NCI-H146 treated with DMSO at 0.1 percent for 48 hours (cell line): ENCODE measurements around the gene ZNF576.
"Not testable (repeated sequence)": the region's sequence is repeated elsewhere in the genome, so short reads cannot be mapped to it uniquely, and the experiment has no call there.

Experiments
- DNase-seq: peaks from one replicate; lab custom pipeline; 2025; ENCODE audit not compliant: unreplicated experiment; lab: John Stamatoyannopoulos, UW

The ZNF576 gene

GRCh38 chr19:43595999-43596841 is at the start of gene ZNF576, which contains the start of gene IRGQ:
Gene ZNF576, plus strand, starts transcription at chr19:43596595. Its CDS starts 514 bp downstream, at chr19:43597109.
Gene IRGQ, minus strand, starts transcription at chr19:43596134. Its CDS starts 796 bp downstream, at chr19:43595338.
- peak; percentile 99 for DNase-seq

GRCh38 chr19:43547926-43548325 is 48.5 kb upstream of the ZNF576 start:
- DNase-seq: not testable (repeated sequence)

GRCh38 chr19:43548706-43549105 is 47.7 kb upstream of the ZNF576 start:
- DNase-seq: no peak

- no peak for DNase-seq
Observed at GRCh38 chr19:43551399-43552197, 44.8 kb upstream of the ZNF576 start.

GRCh38 chr19:43552198-43552450 is 44.3 kb upstream of the ZNF576 start:
- no peak for DNase-seq

- no peak for DNase-seq
Observed at GRCh38 chr19:43552616-43553015, 43.8 kb upstream of the ZNF576 start.

- DNase-seq: no peak
Observed at GRCh38 chr19:43553656-43554055, 42.7 kb upstream of the ZNF576 start.

- DNase-seq: no peak
Observed at GRCh38 chr19:43554317-43554895, 42.0 kb upstream of the ZNF576 start.

- peak; percentile 50 for DNase-seq
Observed at GRCh38 chr19:43555185-43555770, 41.1 kb upstream of the ZNF576 start.

- no peak for DNase-seq
Observed at GRCh38 chr19:43560687-43561086, 35.7 kb upstream of the ZNF576 start.

- DNase-seq: no peak
Observed at GRCh38 chr19:43561139-43561970, 35.0 kb upstream of the ZNF576 start.

- no peak for DNase-seq
Observed at GRCh38 chr19:43562226-43562697, 34.1 kb upstream of the ZNF576 start.

GRCh38 chr19:43562698-43563241 is 33.6 kb upstream of the ZNF576 start:
- peak; percentile 37 for DNase-seq

GRCh38 chr19:43563816-43564457 is 32.5 kb upstream of the ZNF576 start:
- no peak for DNase-seq

- no peak for DNase-seq
Observed at GRCh38 chr19:43564800-43565199, 31.6 kb upstream of the ZNF576 start.

- no peak for DNase-seq
Observed at GRCh38 chr19:43569657-43570056, 26.7 kb upstream of the ZNF576 start.

- DNase-seq: peak; percentile 92
Observed at GRCh38 chr19:43570174-43570791, 26.1 kb upstream of the ZNF576 start.

- DNase-seq: peak; percentile 7
Observed at GRCh38 chr19:43572171-43572588, 24.2 kb upstream of the ZNF576 start.
